IPS-NIHi7 (cell line): Measurements from ENCODE around the gene SAP30L.

ENCODE experiments used
- DNase-seq: peaks from one replicate; pipeline ENCODE4 v3.0.0; 2012; ENCODE audit warnings: mixed read lengths; ENCODE audit errors: extremely low spot score

Gene SAP30L

GRCh38 chr5:154506716-154507080 lies 60.9 kb downstream of the SAP30L start:
- no peak for DNase-seq

DNA sequence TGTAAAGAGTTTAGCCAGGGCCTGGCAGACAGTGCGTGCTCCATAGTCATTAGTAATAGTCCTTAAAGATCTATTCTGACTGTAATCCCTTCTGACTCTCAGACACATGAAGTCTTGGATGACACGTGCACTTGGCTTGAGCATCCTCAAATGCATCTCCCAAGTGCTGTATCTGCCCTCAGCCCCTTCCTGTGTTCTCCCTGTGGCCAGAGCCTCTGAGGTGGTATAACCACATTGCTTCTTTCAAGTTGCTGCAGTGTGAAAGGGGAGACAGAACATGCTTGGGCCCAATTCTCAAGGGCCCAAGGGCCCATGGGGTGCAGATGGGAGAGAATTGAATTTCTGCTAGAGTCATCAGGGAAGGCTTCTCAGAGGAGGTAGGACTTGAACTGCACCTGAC lies 62.3 kb downstream of the SAP30L start:
- no peak for DNase-seq

DNA sequence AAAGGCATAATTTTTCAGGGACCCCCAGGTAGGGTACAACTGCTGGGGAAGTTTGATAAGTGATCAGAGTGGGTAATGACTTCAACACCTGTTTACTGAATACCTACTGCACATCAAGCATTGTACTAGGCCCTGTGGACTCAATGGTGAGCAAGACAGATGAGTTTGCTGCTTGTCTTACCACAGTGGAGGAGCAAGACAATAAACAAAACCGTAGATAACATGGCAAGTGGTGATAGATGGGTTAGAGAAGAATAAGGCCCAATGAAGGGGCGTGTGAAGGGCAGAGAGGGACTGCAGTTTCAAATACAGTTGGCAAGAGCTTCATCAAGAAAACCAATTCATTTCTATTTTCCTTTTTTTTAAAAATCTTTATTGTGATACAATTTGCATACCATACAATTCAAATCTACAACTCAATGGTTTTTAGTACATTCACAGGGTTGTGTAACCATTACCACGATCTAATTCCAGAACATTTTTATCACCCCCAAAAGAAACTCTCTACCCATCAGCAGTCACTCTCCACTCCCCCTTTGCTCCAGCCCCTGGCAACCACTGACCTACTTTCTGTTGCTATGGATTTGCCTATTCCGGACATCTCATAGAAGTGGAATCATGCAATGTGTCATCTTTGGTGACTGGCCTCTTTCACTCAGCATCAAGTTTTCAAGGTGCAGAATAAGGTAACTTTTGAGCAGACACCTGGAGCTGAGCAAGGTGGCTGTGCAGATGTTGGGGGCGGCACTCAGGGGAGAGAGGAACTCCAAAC lies 64.2 kb downstream of the SAP30L start:
- no peak for DNase-seq
